HG03159 (cell line): ENCODE results near the gene KRTAP29-1.
"Not testable (repeated sequence)": the region's sequence is repeated elsewhere in the genome, so short reads cannot be mapped to it uniquely, and the experiment has no call there.

Experiments
- ATAC-seq: cut with Tn5 transposase; IDR thresholded peaks from one replicate; pipeline ENCODE4 v1.9.1; 2021; ENCODE audit warnings: mild to moderate bottlenecking, moderate library complexity; ENCODE audit not compliant: unreplicated experiment

Gene KRTAP29-1

DNA sequence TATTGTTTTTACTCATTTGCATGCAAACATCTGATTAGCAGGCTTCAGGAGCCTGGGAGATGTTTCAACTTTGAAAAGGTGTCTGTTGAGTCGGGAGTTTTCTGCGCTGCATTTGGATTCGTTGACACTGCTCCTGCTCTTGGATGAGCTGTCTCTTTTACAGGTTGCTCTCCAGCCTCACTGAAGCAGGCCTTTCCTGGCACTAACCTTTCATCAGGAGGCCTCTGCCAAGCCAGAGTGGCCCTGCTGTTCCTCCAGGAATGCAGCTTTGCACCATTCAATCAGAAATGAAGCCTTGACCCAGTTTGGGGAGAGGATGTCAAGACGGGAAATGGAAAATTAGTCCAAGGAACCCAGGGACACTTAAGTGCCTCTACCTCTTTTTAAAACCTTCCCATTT is 330 bp upstream of the KRTAP29-1 start:
- ATAC-seq, result no peak

DNA sequence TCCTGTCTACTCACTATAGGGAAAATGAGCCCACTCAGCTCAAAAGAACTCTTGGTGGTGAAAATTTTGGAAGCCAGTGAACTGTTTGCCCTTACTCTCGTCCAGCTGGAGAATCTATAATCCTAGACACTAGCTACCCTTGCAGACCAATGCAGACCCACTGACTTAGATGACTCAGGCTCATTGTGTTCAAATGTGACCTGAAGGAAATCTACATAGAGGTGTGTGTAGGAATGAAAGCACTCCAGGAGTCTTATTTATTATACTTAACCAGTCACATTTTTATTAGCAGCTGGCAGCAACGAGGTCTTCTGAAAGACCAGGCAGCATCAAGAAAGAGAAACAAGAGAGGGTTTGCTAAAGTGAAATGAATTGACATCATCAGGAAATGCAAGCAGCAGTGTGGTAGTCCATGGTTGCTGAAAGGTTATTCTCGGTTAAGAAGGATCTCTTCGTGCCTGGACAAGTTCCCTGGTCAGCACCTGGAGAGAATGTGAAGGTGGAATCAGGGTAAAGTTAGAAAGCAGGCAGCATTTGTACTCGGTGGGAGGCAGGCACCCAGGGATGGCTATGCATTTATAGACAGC is 1.4 kb downstream of the KRTAP29-1 start:
- ATAC-seq, result no peak

- no peak for ATAC-seq
Observed at GRCh38 chr17:41298458-41299135, 4.1 kb downstream of the KRTAP29-1 start.

DNA sequence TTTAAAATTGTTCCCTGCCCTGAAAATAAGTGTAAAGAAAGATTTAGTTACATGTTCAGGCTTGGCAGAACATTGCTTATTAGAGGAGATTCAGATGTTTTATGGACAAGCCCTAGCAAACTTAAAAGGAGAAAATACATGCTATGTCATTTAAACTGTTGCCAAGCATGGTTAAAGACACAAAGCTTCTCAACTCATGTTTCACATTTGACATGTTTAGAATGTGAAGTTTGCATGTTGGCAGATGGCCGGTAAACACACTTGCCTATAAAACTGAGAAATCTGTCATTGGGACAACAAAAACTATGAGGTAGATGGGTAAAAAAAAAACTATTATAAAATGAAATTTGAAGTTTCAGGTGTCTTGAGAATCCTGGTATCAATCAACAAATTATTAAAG is 5.8 kb downstream of the KRTAP29-1 start:
- ATAC-seq, result no peak

DNA sequence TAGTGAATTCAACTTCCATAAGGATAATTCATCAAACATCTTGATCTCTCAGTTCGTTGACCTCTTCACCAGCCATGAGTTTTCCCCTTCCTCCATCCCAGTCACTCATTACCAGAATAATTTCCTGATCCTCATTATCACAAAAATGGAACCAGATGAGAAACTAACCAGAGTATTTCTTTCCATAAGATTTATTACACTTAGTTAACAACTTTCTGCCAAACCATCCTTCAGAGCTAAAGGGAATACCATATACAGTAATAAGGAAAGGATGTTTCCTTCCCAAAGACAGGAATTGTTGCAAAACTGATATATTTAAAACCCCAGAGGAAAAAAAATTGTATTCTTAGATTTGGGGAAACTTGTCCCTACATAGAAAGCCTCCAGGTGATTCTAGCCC is 8.6 kb downstream of the KRTAP29-1 start:
- ATAC-seq, result no peak

DNA sequence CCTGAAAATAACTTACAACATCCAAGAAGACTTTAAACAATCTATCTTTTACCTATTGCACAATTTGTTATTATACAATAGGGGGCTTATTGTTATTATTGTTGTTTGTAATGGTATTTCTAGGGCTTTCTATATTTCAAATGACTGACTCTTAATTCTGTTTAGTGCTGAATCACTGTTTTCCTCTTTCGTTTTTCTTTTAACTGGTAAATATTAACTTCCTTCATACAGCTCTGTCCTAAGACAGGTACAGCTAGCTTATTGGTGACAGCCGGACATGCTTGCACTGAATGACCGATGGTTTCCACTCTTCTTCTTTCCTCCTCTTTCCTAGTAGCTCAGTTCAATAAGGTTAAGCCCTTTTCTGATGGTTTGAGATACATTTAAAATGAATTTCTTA is 15.6 kb downstream of the KRTAP29-1 start:
- ATAC-seq, result no peak

- ATAC-seq, result no peak
Observed at GRCh38 chr17:41284546-41284945, 18.1 kb downstream of the KRTAP29-1 start.

DNA sequence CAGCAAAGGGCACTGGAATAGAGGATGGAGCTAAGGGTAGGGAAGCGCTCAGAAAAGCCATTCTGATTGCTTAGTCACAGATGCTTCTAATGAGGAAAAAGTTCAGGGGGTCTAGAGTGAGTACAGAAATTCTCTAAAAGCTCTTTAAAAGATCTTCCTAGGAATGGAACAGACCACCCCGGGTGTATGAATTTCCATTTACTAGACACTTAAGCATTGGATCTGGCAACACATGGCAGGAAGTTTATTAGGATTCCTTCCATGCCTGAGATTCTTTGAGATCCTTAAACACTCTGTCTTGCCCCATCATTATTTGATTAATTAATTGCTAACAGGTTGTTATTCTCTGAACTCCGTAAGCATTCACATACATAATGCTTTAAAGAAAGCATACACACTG is 18.6 kb downstream of the KRTAP29-1 start:
- ATAC-seq, result no peak

DNA sequence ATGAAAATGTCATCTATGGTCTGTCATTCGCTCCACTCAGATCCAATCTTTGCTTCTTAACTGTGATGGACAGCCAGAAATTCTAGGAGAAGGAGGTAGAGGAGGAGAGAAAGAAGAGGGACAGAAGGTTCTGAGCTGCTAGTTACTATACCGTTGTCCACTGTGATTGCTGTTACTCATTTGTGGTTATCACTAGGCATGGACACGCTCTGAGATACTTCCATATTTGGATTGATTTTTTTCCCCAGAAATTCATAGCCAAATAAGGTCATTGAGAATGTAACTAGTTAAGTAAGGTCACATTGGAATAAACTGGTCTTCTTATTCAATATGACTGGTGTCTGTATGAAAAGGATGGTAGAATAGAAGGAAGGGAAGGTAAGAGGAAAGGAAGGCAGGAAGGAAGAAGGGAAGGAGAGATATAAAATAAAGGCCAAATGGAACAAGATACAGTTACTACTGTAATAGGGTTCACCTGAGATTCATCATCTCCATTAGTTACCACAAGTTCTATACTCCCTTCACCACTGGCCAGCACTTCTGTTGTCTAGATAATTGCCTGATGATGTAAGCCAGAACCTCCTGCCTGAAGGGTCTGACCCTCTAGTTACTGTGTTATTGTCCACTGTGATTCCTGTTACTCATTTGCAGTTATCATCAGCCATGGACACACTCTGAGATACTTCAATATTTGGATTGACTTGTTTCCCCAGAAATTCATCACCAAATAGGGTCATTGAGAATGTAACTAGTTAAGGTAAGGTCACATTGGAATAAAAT is 24.3 kb downstream of the KRTAP29-1 start:
- ATAC-seq, result no peak

DNA sequence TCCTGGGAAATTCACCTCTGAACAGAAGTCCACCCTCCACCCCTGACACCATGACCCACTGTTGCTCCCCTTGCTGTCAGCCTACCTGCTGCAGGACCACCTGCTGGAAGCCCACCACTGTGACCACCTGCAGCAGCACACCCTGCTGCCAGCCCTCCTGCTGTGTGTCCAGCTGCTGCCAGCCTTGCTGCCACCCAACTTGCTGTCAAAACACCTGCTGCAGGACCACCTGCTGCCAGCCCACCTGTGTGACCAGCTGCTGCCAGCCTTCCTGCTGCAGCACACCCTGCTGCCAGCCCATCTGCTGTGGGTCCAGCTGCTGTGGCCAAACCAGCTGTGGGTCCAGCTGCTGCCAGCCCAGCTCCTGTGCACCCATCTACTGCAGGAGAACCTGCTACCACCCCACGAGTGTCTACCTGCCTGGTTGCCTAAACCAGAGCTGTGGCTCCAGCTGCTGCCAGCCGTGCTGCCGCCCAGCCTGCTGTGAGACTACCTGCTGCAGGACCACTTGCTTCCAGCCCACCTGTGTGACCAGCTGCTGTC is 26.9 kb downstream of the KRTAP29-1 start, which contains the start of gene KRTAP9-7:
Gene KRTAP9-7 (plus strand): TSS at position 51 of the 543 bp plus-strand sequence. CDS start 0 bp downstream, at position 51.
- ATAC-seq, result not testable (repeated sequence)

DNA sequence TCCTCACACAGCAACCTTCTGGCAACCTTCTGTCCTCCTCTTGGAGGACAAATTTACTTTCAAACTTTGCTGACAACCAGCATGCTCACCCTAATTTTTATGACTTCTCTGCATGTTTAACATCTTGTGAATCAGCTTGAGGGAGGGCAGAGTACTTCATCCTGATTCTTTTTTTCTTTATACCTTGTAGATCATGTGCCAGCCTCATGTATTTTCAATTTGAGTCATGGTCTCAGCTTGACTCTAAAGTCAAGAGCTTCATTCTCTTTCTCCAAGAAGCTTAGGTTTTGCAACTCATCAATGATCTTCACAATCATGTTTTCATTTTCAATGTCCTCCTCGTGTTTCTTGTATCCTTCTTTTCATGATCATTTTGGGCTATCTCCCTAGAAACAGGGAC is 30.8 kb downstream of the KRTAP29-1 start:
- no peak for ATAC-seq

DNA sequence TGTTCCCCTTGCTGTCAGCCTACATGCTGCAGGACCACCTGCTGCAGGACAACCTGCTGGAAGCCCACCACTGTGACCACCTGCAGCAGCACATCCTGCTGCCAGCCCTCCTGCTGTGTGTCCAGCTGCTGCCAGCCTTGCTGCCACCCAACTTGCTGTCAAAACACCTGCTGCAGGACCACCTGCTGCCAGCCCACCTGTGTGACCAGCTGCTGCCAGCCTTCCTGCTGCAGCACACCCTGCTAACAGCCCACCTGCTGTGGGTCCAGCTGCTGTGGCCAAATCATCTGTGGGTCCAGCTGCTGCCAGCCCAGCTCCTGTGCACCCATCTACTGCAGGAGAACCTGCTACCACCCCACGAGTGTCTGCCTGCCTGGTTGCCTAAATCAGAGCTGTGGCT is 31.3 kb downstream of the KRTAP29-1 start:
- not testable (repeated sequence) for ATAC-seq

DNA sequence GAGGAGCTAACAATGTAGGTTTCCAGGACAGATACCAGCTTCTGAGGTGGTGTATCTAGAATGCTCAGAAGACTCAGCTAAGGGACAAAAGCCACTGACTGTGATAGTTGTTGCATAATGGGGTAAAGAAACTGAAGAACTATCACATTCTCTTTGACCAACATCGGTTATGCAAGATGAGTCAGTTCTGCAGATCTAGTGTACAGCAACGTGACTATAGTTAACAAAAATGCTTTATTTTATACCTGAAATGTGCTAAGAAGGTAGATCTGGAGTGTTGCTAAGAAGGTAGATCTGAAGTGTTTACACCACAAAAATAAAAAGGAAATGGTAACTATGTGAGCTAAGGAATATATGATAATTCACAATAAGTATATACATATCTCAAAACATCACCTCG is 34.9 kb downstream of the KRTAP29-1 start:
- ATAC-seq, result no peak

DNA sequence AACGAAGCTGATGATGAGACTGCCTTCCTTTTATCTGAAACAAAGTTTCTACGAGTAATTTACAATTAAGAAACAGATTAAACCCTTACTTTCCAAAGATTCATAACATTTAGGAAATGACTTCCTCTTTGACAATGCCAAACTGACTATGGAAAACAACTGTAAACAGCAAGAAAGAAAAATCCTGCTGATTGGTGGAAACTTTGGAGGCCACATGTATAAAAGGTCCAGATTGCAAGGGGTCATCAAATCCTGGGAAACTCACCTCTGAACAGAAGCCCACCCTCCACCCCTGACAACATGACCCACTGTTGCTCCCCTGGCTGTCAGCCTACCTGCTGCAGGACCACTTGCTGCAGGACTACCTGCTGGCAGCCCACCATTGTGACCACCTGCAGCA is 37.6 kb downstream of the KRTAP29-1 start, which contains the start of gene KRTAP9-6:
Gene KRTAP9-6 (plus strand): TSS at position 301 of the 400 bp plus-strand sequence. CDS start 0 bp downstream, at position 301.
- ATAC-seq, result no peak

DNA sequence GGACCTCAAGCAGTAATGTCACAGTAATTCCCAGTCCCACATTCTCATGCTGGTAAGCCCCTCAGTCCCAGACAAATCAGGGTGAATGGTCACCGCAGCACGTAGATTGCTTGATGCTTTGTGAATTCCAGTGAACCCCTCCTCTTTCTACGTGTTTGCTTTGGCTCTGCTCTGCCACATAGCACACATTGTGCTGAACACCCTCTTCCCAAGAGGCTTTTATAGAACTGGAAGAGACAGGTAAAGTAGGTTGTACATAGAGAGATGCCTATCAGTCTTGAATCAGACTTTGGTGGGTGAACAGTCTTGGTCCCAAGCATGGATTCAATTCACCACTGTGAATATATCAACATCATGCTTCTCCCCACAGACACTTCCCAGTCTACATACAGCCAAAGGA is 38.1 kb downstream of the KRTAP29-1 start:
- no peak for ATAC-seq

GRCh38 chr17:41263212-41263611 is 39.4 kb downstream of the KRTAP29-1 start:
- no peak for ATAC-seq

DNA sequence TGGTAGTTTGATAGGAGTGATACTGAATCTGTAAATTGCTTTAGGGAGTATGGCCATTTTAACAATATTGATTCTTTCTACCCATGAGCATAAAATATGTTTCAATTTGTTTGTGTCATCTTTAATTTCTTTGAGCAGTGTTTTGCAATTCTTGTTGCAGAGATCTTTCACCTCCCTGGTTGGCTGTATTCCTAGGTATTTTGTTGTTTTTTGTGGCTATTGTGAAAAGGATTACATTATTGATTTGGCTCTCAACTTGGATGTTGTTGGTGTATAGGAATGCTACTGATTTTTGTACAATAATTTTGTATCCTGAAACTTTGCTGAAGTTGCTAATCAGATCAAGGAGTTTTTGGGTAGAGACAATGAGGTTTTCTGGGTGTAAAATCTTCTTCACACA is 44.2 kb downstream of the KRTAP29-1 start:
- ATAC-seq, result no peak

DNA sequence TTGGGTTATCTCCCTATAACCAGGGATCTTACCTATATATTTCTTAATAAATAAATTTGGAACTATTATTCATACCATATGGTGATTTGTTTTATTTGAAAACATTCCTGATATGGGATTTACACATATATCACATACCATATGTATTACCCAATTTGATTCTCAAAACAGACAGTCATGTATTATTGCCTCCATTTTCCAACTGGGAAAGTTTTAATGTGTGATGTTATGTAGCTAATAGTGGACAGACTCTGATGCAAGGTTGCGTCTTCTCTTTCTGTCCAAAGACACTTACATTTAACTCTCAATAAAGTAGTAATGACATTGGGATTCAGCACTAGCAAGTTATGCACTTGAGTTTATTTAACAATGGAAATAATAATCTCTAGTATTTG is 46.4 kb downstream of the KRTAP29-1 start:
- no peak for ATAC-seq

DNA sequence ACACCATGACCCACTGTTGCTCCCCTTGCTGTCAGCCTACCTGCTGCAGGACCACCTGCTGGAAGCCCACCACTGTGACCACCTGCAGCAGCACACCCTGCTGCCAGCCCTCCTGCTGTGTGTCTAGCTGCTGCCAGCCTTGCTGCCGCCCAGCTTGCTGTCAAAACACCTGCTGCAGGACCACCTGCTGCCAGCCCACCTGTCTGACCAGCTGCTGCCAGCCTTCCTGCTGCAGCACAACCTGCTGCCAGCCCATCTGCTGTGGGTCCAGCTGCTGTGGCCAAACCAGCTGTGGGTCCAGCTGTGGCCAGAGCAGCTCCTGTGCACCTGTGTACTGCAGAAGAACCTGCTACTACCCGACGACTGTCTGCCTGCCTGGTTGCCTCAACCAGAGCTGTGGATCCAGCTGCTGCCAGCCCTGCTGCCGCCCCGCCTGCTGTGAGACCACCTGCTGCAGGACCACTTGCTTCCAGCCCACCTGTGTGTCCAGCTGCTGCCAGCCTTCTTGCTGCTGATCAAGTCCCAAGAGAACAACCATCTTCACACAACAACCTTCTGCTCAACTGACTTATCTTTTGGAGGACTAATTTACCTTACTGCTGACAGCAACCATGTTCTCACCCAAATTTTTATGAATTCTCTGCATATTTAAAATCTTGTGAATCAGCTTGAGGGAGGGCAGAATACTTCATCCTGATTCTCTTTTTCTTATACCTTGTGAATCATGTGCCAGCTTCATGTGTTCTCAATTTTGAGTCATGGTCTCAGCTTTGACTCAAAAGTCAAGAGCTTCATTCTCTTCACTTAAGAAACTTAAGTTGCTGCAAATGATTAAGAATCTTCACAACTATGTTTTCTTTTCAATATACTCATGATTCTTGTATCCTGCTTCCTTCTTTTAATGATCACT is 47.0 kb downstream of the KRTAP29-1 start, which contains the start of gene KRTAP9-9:
Gene KRTAP9-9 (plus strand): TSS at position 4 of the 910 bp plus-strand sequence.
- ATAC-seq, result not testable (repeated sequence)

- no peak for ATAC-seq
Observed at GRCh38 chr17:41254861-41255260, 47.8 kb downstream of the KRTAP29-1 start.
